Measurements from ENCODE around the gene SLC25A30. TPM values are rescaled to one million over a fixed set of nuclear protein-coding genes. Genes with fewer than 3 reads are reported as not detected.

SLC25A30 gene
- total and polyA plus RNA-seq, 9 of the 15 experiments (the other 6 are each of a cell fraction or from before 2014, with no cell fraction given): 1.1 to 11.1 (median 5.6) TPM

DNA sequence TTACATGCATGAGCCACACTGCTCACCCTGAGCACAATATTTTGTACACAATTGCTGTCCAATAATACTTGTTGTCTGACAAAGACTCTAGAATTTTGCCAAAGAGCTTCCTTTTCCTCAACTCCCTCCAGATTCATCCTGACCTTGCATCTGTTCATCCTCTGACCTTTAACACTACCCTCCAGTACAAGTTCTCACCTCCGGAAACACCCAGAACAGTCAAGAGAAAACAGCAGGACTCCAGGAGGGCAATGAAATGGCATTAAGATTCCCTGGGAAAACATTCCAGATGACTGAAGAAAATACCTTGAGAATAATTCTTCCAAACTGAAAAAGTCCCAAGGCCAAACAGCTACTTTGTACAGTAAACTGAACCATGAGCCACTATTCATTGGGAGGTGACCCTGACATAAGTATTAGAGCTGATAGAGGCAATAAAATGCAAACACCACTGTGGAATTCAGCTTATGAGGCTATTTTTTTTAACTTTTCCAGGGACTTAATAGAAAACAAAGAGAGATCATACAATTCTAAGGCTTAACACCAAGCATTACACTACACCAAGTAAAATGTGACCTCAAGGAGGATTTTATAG lies 30.9 kb upstream of the SLC25A30 start:
- WGBS (ENCODE audit: insufficient coverage, low coverage, missing lambda C conversion rate): 56% methylated on average over 1 of the region's 1 CpG
- Histone ChIP-seq H3K9me3 (replicated peaks; ENCODE audit: control insufficient read depth, insufficient read depth, low read depth, low read length) (no peaks in the 10 kb centered on the region), H3K4me2 (ENCODE audit: insufficient read depth, low read length) (no peak overlapping the region), H3K4me1 (replicated peaks in 1 of 2; ENCODE audit: control insufficient read depth in 2 of 2, insufficient read depth in 2 of 2, low read length in 2 of 2) (no peaks in the 10 kb centered on the region; a peak in 2 of 5 replicates), H3K4me3 (no peak overlapping the region), H2AFZ (ENCODE audit: low read depth, low read length) (no peak overlapping the region), H4K20me1 (replicated peaks; ENCODE audit: control insufficient read depth, insufficient read depth, low read length) (no peaks in the 10 kb centered on the region), H3K27ac (ENCODE audit: extremely low read depth, low read depth, low read length) (no peak overlapping the region), H3K9ac (ENCODE audit: insufficient read depth in 1 of 2, low read depth in 2 of 2, low read length in 2 of 2) (no peak overlapping the region), H3K79me2 (ENCODE audit: control insufficient read depth, insufficient read depth, low read length) (no peaks in the 10 kb centered on the region), H3K27me3 (ENCODE audit: control insufficient read depth in 2 of 2, insufficient read depth in 2 of 2, low read length in 2 of 2) (peaks cover 2 to 11% of the 10 kb centered on the region in 2 experiments), H3K9me1 (ENCODE audit: control insufficient read depth, insufficient read depth, low read length) (no peaks in the 10 kb centered on the region), H3K36me3 (ENCODE audit: control insufficient read depth, insufficient read depth, low read length) (no peaks in the 10 kb centered on the region)
- intact Hi-C loops (cut with micrococcal nuclease): no loop called here
- in situ Hi-C loops (cut with MboI): no loop called here
- FAIRE-seq (no peak), DNase-seq (ENCODE audit: extremely low read depth in 1 of 4, low spot score in 3 of 4) (no peak), ATAC-seq (no peak)
- BruUV-seq (replicated peaks): no TSS peak
- ChIA-PET CTCF (ENCODE audit: low intra/inter-chr PET ratio) (no interaction called here), POLR2A (interaction anchor here (1.0 to 1.9 kb wide), 2 partner anchors 9 to 12 kb away, joined by 3 to 6 read pairs; no protein-coding TSS in a partner anchor)
- TF ChIP-seq NCOR1 (IDR thresholded peaks at IDR 0.05) (no peak), C11orf30 (IDR thresholded peaks at IDR 0.05; ENCODE audit: low read depth) (no peak), HEY1 (CRISPR knock-in tag; IDR thresholded peaks at IDR 0.05; ENCODE audit: borderline replicate concordance) (no peak), KDM1A (IDR thresholded peaks at IDR 0.05) (no peak), ATF7 (IDR thresholded peaks at IDR 0.05) (no peak), ZNF431 (CRISPR knock-in tag; IDR thresholded peaks at IDR 0.05) (no peak), EWSR1 (IDR thresholded peaks at IDR 0.05; ENCODE audit: borderline replicate concordance, low read depth, partially characterized antibody) (no peak), XRCC5 (IDR thresholded peaks at IDR 0.05; ENCODE audit: low read depth, low read length) (no peak), RBM22 (IDR thresholded peaks at IDR 0.05; ENCODE audit: low read depth, low read length, poor library complexity, severe bottlenecking) (no peak), NR4A1 (CRISPR knock-in tag; IDR thresholded peaks at IDR 0.05) (no peak), NR4A1 (tag; IDR thresholded peaks at IDR 0.05) (no peak), HSF4 (CRISPR knock-in tag; IDR thresholded peaks at IDR 0.05; ENCODE audit: borderline replicate concordance) (no peak)
- TF ChIP-seq, protein P1, sequence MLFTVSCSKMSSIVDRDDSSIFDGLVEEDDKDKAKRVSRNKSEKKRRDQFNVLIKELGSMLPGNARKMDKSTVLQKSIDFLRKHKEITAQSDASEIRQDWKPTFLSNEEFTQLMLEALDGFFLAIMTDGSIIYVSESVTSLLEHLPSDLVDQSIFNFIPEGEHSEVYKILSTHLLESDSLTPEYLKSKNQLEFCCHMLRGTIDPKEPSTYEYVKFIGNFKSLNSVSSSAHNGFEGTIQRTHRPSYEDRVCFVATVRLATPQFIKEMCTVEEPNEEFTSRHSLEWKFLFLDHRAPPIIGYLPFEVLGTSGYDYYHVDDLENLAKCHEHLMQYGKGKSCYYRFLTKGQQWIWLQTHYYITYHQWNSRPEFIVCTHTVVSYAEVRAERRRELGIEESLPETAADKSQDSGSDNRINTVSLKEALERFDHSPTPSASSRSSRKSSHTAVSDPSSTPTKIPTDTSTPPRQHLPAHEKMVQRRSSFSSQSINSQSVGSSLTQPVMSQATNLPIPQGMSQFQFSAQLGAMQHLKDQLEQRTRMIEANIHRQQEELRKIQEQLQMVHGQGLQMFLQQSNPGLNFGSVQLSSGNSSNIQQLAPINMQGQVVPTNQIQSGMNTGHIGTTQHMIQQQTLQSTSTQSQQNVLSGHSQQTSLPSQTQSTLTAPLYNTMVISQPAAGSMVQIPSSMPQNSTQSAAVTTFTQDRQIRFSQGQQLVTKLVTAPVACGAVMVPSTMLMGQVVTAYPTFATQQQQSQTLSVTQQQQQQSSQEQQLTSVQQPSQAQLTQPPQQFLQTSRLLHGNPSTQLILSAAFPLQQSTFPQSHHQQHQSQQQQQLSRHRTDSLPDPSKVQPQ (CRISPR knock-in tag; IDR thresholded peaks at IDR 0.05; ENCODE audit: borderline replicate concordance): no peak
- TF ChIP-seq, protein P2, sequence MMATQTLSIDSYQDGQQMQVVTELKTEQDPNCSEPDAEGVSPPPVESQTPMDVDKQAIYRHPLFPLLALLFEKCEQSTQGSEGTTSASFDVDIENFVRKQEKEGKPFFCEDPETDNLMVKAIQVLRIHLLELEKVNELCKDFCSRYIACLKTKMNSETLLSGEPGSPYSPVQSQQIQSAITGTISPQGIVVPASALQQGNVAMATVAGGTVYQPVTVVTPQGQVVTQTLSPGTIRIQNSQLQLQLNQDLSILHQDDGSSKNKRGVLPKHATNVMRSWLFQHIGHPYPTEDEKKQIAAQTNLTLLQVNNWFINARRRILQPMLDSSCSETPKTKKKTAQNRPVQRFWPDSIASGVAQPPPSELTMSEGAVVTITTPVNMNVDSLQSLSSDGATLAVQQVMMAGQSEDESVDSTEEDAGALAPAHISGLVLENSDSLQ (IDR thresholded peaks at IDR 0.05): no peak
- TF ChIP-seq, protein P3, sequence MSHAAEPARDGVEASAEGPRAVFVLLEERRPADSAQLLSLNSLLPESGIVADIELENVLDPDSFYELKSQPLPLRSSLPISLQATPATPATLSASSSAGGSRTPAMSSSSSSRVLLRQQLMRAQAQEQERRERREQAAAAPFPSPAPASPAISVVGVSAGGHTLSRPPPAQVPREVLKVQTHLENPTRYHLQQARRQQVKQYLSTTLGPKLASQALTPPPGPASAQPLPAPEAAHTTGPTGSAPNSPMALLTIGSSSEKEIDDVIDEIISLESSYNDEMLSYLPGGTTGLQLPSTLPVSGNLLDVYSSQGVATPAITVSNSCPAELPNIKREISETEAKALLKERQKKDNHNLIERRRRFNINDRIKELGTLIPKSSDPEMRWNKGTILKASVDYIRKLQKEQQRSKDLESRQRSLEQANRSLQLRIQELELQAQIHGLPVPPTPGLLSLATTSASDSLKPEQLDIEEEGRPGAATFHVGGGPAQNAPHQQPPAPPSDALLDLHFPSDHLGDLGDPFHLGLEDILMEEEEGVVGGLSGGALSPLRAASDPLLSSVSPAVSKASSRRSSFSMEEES (CRISPR knock-in tag; IDR thresholded peaks at IDR 0.05): no peak
- TF ChIP-seq, protein P4, sequence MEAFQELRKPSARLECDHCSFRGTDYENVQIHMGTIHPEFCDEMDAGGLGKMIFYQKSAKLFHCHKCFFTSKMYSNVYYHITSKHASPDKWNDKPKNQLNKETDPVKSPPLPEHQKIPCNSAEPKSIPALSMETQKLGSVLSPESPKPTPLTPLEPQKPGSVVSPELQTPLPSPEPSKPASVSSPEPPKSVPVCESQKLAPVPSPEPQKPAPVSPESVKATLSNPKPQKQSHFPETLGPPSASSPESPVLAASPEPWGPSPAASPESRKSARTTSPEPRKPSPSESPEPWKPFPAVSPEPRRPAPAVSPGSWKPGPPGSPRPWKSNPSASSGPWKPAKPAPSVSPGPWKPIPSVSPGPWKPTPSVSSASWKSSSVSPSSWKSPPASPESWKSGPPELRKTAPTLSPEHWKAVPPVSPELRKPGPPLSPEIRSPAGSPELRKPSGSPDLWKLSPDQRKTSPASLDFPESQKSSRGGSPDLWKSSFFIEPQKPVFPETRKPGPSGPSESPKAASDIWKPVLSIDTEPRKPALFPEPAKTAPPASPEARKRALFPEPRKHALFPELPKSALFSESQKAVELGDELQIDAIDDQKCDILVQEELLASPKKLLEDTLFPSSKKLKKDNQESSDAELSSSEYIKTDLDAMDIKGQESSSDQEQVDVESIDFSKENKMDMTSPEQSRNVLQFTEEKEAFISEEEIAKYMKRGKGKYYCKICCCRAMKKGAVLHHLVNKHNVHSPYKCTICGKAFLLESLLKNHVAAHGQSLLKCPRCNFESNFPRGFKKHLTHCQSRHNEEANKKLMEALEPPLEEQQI (IDR thresholded peaks at IDR 0.05): no peak

Data from K562 (cell line).